Thyroid gland (tissue), 4 donors: ENCODE measurements around the gene ZBTB4.

ENCODE experiments used
- CTCF ChIP-seq, 6 experiments: fragments of 200-600 bp in 3 of 6; fragments of 450-650 bp in 3 of 6; sonication (generic) in 3 of 6; IDR thresholded peaks; one replicate each; pipeline ENCODE4 v1.5.1; 2016 to 2019; ENCODE audit warnings: antibody characterized with exemption in 6 of 6, mild to moderate bottlenecking in 2 of 6, inconsistent platforms in 1 of 6, moderate library complexity in 1 of 6
- POLR2A ChIP-seq, 2 donors: fragments of 450-650 bp; IDR thresholded peaks; one replicate each; pipeline ENCODE4 v1.6.1; 2017; ENCODE audit warnings: antibody characterized with exemption in 2 of 2, mild to moderate bottlenecking in 2 of 2, moderate library complexity in 1 of 2

- TF ChIP-seq CTCF (IDR thresholded peaks at IDR 0.05): no peak
- no peak for TF ChIP-seq POLR2A (IDR thresholded peaks at IDR 0.05)
Observed at GRCh38 chr17:7425316-7425715, 54.1 kb downstream of the ZBTB4 start, which contains the start of gene SPEM2.
